BLaER1 (cell line): ENCODE data around the gene GALK2.

Source experiments
- H3K27ac ChIP-seq: shearing (Covaris generic); formaldehyde crosslinking; 2 replicates; pipeline ENCODE4 v1.8.1; 2022
- H3K27me3 ChIP-seq: shearing (Covaris generic); formaldehyde crosslinking; 2 replicates; pipeline ENCODE4 v1.8.1; 2022
- H3K36me3 ChIP-seq: shearing (Covaris generic); formaldehyde crosslinking; 2 replicates; pipeline ENCODE4 v1.8.1; 2022
- H3K4me1 ChIP-seq: shearing (Covaris generic); formaldehyde crosslinking; 2 replicates; pipeline ENCODE4 v1.8.1; 2022
- H3K4me2 ChIP-seq: shearing (Covaris generic); formaldehyde crosslinking; 2 replicates; pipeline ENCODE4 v1.8.1; 2022
- H3K4me3 ChIP-seq: shearing (Covaris generic); formaldehyde crosslinking; 2 replicates; pipeline ENCODE4 v1.8.1; 2022
- H3K9ac ChIP-seq: shearing (Covaris generic); formaldehyde crosslinking; 2 replicates; pipeline ENCODE4 v1.8.1; 2022
- H3K9me3 ChIP-seq: shearing (Covaris generic); formaldehyde crosslinking; 2 replicates; pipeline ENCODE4 v1.8.1; 2022
- H4K20me1 ChIP-seq: shearing (Covaris generic); formaldehyde crosslinking; 2 replicates; pipeline ENCODE4 v1.8.1; 2022
- Cebpa-rat ChIP-seq: shearing (Covaris generic); IDR thresholded peaks from 2 replicates; pipeline ENCODE4 v1.8.1; 2022

The GALK2 gene

DNA sequence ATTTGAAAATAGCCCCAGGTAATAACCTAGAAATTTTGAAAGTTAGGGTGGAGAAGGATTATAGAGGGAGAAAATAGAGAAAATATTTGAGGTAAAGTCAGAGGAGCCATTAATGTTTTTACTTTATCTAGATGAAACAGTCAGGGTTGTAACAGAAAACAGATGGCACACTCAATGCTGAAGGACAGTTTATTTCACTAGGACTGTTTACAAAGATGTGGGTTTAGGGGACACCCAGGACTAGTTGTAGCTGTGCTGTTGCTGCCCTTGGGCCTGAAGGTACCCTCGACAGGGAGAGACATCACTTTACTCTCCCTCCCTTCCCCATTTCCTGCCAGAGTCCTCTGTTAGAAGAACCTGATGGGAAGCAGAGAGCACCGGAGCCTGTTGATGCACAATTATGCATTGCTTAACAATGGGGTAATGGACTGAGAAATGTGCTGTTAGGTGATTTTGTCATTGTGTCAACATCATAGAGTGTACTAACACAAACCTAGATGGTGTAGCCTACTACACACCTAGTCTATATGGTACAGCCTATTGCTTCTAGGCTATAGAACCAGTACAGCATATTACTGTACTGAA is 103.8 kb downstream of the GALK2 start:
- Histone ChIP-seq H3K4me3 (no peak overlapping the region), H3K27ac (no peak overlapping the region), H3K9ac (no peak overlapping the region), H3K36me3 (0 out of 2 replicates have a peak, but pooled peaks cover 10% of the 10 kb centered on the region), H3K4me1 (peaks cover 9% of the 10 kb centered on the region; the same call in 1 of the 2 replicates), H3K9me3 (no peaks in the 10 kb centered on the region), H3K4me2 (no peak overlapping the region), H3K27me3 (no peaks in the 10 kb centered on the region), H4K20me1 (no peaks in the 10 kb centered on the region)
- no peak for TF ChIP-seq Cebpa-rat

DNA sequence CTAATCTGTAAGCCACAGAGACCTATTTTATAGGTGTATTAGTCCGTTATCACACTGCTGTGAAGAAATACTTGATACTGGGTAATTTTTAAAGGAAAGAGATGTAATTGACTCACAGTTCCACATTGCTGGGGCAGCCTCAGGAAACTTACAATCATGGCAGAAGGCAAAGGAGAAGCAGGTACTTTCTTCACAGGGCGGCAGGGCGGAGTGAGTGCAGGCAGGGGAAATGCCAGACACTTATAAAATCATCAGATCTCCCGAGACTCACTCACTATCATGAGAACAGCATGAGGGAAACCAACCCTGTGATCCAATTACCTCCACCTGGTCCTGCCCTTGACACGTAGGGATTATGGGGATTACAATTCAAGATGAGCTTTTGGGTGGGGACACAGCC is 108.7 kb downstream of the GALK2 start:
- Histone ChIP-seq H3K9me3 (no peaks in the 10 kb centered on the region), H3K4me3 (no peak overlapping the region), H3K27ac (no peak overlapping the region), H4K20me1 (no peaks in the 10 kb centered on the region), H3K4me2 (no peak overlapping the region), H3K36me3 (peaks cover 37% of the 10 kb centered on the region), H3K4me1 (peaks cover 9% of the 10 kb centered on the region; the same call in 1 of the 2 replicates), H3K27me3 (no peaks in the 10 kb centered on the region), H3K9ac (no peak overlapping the region)
- no peak for TF ChIP-seq Cebpa-rat

DNA sequence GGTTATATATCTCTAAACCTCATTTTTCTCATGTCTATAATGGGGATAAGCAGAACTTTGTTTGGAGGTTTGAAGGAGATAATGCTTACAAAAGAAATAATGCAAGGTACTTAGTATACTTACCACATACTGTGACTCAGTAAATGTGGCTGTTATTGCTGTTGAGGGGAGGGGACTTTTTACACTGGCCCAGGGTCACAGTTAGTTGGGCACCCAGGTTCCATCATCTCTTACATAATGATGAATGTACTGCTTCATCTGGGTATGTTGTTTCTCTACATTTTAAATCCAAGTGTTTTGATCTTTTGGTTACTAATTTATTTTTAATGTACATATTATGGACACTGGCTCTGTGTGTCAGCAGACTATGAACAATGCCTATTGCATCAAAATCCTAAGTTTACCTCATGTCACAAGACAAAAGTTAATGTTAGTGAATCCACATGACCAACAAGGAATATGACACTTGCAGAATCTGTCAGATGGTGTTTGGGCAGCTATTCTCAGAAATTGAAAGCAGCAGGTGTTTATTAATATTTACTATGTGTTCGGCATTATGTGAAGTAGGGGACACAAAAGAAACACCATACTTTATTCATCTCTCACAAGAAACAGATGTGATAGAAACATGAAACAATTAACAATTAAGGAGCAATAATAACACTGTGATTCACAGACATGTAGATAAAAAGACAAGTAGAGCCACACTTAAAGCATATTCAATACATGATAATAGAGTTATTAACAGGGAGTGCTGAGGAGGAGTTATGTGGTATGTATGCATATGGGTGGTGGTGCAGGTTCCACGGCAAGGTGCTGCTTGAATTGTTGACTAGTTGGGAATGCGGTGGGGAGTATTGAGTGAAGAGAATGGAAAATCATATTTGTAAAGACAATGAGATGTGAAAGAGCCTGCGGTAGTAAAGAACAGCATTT is 109.7 kb downstream of the GALK2 start:
- TF ChIP-seq Cebpa-rat: no peak

DNA sequence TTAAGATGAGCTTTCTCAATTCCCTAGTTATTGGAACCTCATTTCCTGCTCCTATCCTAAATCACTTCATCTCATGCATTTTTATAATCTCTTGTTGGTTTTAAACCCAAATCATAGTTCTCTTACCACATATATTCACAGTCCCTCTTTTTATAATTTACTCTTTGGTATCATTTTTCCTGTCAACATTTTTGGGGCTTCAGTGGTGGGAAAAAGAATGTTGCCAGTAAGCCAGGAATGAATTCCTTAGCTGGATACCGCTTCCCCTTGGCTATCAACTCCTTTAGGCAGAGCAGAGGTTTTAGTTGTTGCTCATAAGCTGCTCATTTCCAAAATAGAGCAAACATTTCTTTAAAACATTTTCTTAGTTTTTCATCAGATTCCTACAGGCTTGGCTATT is 112.3 kb downstream of the GALK2 start:
- peaks cover 56% of the 10 kb centered on the region for H3K36me3 ChIP-seq
- no peak overlapping the region for H3K4me2 ChIP-seq
- no peak overlapping the region for H3K27ac ChIP-seq

More for the DNA sequence above, 109.7 kb downstream of the GALK2 start:
- Histone ChIP-seq H3K27me3 (no peaks in the 10 kb centered on the region), H3K36me3 (peaks cover 40% of the 10 kb centered on the region), H3K27ac (no peak overlapping the region), H3K9me3 (no peaks in the 10 kb centered on the region), H3K4me3 (no peak overlapping the region), H4K20me1 (no peaks in the 10 kb centered on the region), H3K9ac (no peak overlapping the region), H3K4me2 (no peak overlapping the region), H3K4me1 (peaks cover 9% of the 10 kb centered on the region; the same call in 1 of the 2 replicates)

DNA sequence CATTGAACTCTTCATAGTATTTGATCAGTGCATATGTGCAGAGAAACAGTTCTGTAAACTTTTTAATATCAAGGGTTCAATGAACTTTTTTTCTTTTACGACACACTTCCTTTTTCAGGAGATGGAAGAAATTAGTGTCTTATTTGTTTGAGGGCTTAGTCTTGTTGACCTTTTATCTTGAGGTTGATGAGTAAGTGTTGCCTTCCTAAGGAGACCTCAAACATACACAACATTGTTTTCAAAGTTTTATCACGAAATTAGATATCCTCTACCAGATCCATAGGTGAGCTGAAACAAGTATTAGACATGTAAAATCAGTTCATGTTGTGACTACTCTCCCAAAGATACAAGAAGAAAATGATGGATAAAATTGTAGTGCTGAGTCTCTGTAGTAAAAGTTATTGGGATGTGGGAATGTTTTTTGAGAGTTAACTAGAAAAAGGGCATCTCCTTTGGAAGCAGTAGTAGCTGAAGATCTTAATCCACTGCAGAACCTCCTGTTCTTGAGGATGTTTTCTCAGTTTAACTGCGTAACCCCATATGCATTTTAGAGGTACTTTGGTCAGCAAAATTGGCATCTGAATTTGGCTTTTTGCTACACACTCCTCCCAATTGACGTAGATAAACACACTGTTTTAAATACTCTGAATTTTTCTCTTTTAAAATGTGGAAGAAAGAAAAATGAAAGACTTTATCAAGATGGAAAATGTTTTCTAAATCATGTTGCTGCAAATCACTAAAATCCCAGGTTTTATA is 116.8 kb downstream of the GALK2 start:
- Histone ChIP-seq H3K4me1 (no peaks in the 10 kb centered on the region), H3K27ac (no peak overlapping the region), H4K20me1 (no peaks in the 10 kb centered on the region), H3K4me2 (no peak overlapping the region), H3K36me3 (peaks cover 67% of the 10 kb centered on the region), H3K4me3 (no peak overlapping the region), H3K9me3 (no peaks in the 10 kb centered on the region), H3K9ac (no peak overlapping the region), H3K27me3 (no peaks in the 10 kb centered on the region)
- TF ChIP-seq Cebpa-rat: no peak

More for the DNA sequence above, 112.3 kb downstream of the GALK2 start:
- no peaks in the 10 kb centered on the region for H4K20me1 ChIP-seq
- no peaks in the 10 kb centered on the region for H3K27me3 ChIP-seq
- no peaks in the 10 kb centered on the region for H3K4me1 ChIP-seq
- no peak overlapping the region for H3K9ac ChIP-seq
- no peak for TF ChIP-seq Cebpa-rat
- H3K4me3 ChIP-seq: no peak overlapping the region
- H3K9me3 ChIP-seq: no peaks in the 10 kb centered on the region

DNA sequence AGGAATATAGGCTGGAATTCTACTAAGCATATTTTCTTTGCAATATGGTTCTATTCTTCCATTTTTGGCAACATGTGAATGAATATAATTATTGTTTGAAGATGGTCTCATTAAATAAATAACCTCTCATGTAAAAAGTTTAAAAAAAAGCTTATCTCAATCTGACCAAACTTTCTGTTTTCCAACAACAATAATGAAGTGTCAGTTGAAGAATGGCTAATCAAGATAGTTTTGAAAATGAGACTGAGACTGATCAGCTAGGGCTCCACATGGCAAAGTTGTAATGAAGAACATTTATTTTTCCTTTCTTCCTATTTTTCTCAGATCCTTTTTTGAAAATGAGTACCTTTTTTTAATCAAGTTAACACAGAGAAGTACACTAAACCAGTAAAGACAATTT is 117.4 kb downstream of the GALK2 start:
- TF ChIP-seq Cebpa-rat: no peak
- no peak overlapping the region for H3K4me3 ChIP-seq
- no peaks in the 10 kb centered on the region for H3K9me3 ChIP-seq
- no peak overlapping the region for H3K4me2 ChIP-seq
- H3K36me3 ChIP-seq: peaks cover 70% of the 10 kb centered on the region
- H3K27ac ChIP-seq: no peak overlapping the region
- no peaks in the 10 kb centered on the region for H3K4me1 ChIP-seq
- no peak overlapping the region for H3K9ac ChIP-seq
- no peaks in the 10 kb centered on the region for H4K20me1 ChIP-seq
- H3K27me3 ChIP-seq: no peaks in the 10 kb centered on the region

DNA sequence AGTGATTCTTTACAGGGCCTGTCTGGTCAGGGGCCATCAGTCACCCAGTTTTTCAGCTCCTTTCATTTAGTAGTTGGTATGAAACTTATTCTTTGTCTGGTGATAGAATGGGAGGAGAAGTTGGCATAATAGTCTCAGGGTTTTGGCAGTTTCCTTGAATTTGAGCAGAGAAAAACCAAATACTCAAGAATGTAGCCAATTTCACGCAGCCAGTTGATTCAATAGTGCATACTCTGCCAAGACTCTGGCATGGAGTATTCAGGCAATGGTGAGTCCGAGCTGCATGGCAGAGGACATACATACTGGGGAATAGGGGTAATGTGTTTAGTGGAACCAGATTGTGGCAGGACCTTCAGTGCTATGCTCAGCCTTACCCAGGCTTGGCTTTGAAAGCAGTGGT is 118.3 kb downstream of the GALK2 start:
- TF ChIP-seq Cebpa-rat: no peak

DNA sequence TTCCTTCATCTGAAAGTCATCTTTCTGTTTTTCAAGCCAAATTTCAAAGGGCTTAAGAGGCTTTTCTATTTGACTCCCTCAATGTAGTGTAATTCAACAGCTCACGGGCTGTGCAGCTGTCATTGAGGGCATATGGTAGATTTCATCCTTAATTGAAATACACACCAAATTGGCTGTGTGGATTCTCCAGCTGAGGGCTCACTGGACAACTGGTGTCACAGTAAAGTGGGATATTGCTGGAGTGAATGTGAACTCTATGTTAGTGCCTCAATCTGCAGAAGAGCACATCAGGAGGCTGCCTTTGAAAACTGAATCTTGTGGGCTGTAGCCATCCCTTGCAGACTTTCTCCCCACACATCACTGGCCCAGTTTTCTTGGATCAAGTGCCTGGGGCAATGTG is 120.1 kb downstream of the GALK2 start:
- no peaks in the 10 kb centered on the region for H3K4me1 ChIP-seq
- no peaks in the 10 kb centered on the region for H4K20me1 ChIP-seq
- H3K27ac ChIP-seq: no peak overlapping the region
- H3K4me3 ChIP-seq: no peak overlapping the region
- H3K27me3 ChIP-seq: no peaks in the 10 kb centered on the region
- H3K36me3 ChIP-seq: peaks cover 65% of the 10 kb centered on the region
- H3K4me2 ChIP-seq: no peak overlapping the region
- no peak overlapping the region for H3K9ac ChIP-seq
- TF ChIP-seq Cebpa-rat: no peak
- H3K9me3 ChIP-seq: no peaks in the 10 kb centered on the region

More for the DNA sequence above, 118.3 kb downstream of the GALK2 start:
- peaks cover 69% of the 10 kb centered on the region for H3K36me3 ChIP-seq
- no peaks in the 10 kb centered on the region for H3K27me3 ChIP-seq
- H3K27ac ChIP-seq: no peak overlapping the region
- no peak overlapping the region for H3K4me3 ChIP-seq
- no peak overlapping the region for H3K4me2 ChIP-seq
- no peaks in the 10 kb centered on the region for H3K9me3 ChIP-seq
- no peaks in the 10 kb centered on the region for H3K4me1 ChIP-seq
- H4K20me1 ChIP-seq: no peaks in the 10 kb centered on the region
- no peak overlapping the region for H3K9ac ChIP-seq

DNA sequence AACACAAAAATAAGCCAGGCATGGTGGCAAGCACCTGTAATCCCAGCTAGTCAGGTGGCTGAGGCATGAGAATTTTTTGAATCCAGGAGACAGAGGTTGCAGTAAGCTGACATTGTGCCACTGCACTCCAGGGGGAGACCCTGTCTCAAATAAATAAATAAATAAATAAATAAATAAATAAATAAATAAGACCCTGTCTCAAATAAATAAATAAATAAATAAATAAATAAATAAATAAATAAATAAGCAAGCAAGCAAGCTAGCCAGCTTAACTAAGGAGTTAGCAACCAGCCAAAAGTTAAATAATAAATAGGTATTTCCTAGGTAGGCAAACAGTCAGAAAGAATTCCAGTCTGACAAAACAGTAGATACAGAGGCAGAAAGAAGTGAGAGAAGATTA is 123.9 kb downstream of the GALK2 start:
- Histone ChIP-seq H3K4me3 (no peak overlapping the region), H4K20me1 (no peaks in the 10 kb centered on the region), H3K9me3 (peaks cover 4% of the 10 kb centered on the region; the same call in 1 of the 2 replicates), H3K27ac (no peak overlapping the region), H3K36me3 (peaks cover 53% of the 10 kb centered on the region), H3K9ac (no peak overlapping the region), H3K4me2 (no peak overlapping the region), H3K4me1 (no peaks in the 10 kb centered on the region), H3K27me3 (no peaks in the 10 kb centered on the region)
- no peak for TF ChIP-seq Cebpa-rat
